ENCODE results near the gene NTRK3. TPM values are rescaled to one million over a fixed set of nuclear protein-coding genes. Genes with fewer than 3 reads are reported as not detected.

The NTRK3 gene
- polyA plus RNA-seq, 1 experiment = 0.21 TPM

DNA sequence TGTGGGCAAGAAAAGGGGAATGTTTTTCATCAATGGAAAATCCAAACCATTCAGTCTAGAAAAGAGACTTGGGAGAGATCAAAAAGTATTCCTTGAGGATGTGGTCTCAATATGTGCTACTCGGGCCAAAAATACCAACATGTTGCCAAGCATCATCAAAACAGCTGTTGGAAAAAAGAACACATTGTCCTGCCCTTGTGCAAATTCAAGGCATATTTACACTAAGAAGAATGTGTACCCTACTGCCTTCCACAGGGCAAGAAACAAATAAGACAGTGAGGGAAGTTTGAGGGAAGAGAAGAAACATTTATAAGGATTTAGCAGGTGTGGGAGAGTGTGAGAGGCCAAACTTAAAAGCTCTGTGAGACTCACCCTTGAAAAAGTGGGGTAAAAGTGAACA lies 252.1 kb downstream of the NTRK3 start:
- POLR2A ChIA-PET = no interaction called here
- no peak overlapping the region for H3K27ac ChIP-seq (ENCODE audit: low read depth, low read length)
- H3K27me3 ChIP-seq (ENCODE audit: control insufficient read depth, insufficient read depth, low read length) = no peaks in the 10 kb centered on the region
- no peaks in the 10 kb centered on the region for H3K9me3 ChIP-seq (ENCODE audit: control insufficient read depth, insufficient read depth, low read length)
- no peak for TF ChIP-seq CTCF (IDR thresholded peaks at IDR 0.05; ENCODE audit: low read depth, low read length)
- no peak for DNase-seq (ENCODE audit: low read depth, low spot score)
- H3K4me3 ChIP-seq (ENCODE audit: low read depth, low read length) = no peak overlapping the region
- CTCF ChIA-PET = no interaction called here

DNA sequence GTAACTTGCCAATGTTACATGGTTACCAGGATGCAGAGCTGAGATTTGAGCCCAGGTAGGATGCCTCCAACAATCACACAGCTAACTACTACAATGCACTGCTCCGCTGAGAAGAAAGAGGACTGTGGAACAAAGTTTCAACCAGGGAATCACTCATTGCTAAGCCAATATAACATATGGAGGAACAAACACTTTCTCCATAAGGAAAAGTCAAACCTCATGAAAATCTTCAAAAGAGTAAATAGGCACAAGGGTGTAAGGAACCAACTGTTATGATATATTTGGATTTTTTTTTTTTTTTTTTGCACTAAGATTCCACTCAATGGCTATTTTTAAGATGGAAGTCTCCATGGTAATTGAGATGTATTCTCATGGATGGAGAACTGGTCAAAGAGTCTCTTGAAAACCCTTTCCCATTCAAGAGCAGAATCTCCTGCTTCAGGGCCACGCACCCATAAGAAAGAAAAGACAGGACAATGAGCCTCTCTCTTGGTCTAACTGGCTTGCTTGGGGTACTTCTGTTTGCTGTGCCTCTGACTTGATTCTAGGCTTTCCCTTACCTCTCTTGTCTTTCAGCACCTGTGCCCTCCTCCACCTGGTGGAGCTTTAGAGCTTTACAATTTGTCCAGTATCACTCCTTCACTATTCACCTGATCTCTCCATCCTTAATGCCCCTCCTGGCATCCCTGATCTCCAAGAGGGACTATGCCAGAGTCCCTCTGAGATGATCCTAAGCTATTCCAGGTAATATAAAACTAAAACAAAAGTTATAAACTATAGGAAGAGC lies 252.8 kb downstream of the NTRK3 start:
- DNase-seq (ENCODE audit: low read depth, low spot score) = no peak
- TF ChIP-seq CTCF (IDR thresholded peaks at IDR 0.05; ENCODE audit: low read depth, low read length) = no peak
- CTCF ChIA-PET = no interaction called here

DNA sequence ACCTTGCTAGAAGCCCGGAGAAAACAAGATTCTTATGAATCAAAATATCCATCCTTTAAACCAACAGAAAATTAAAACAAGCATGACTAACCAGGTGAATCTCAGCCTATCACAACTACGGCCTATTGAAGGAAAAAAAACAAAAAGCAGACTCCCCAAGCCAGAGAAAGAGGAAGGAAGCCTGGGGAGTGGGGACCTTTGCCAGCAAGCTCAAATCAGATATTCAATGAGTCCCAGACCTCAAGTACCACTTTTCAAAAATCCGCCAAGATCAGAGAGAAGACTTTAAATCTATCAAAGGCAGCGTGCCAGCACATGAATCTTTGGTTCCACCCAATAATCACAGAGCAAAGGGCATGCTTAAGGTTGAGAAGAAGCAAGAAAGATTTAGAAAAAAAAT lies 253.8 kb downstream of the NTRK3 start:
- Histone ChIP-seq H3K4me3 (ENCODE audit: low read depth, low read length) (no peak overlapping the region), H3K27ac (ENCODE audit: low read depth, low read length) (no peak overlapping the region), H3K27me3 (ENCODE audit: control insufficient read depth, insufficient read depth, low read length) (no peaks in the 10 kb centered on the region), H3K9me3 (ENCODE audit: control insufficient read depth, insufficient read depth, low read length) (no peaks in the 10 kb centered on the region)
- ChIA-PET POLR2A (no interaction called here), CTCF (interaction anchor here (0.6 kb wide), 1 partner anchor 12 kb away, joined by 6 read pairs; no protein-coding TSS in a partner anchor)
- DNase-seq (ENCODE audit: low read depth, low spot score) = no peak
- TF ChIP-seq CTCF (IDR thresholded peaks at IDR 0.05; ENCODE audit: low read depth, low read length) = no peak

More for the DNA sequence above, 252.8 kb downstream of the NTRK3 start:
- Histone ChIP-seq H3K9me3 (ENCODE audit: control insufficient read depth, insufficient read depth, low read length) (no peaks in the 10 kb centered on the region), H3K27ac (ENCODE audit: low read depth, low read length) (no peak overlapping the region), H3K27me3 (ENCODE audit: control insufficient read depth, insufficient read depth, low read length) (no peaks in the 10 kb centered on the region), H3K4me3 (ENCODE audit: low read depth, low read length) (no peak overlapping the region)
- POLR2A ChIA-PET = no interaction called here

GRCh38 chr15:87998630-87999029 lies 257.9 kb downstream of the NTRK3 start:
- CTCF ChIA-PET = no interaction called here
- TF ChIP-seq CTCF (IDR thresholded peaks at IDR 0.05; ENCODE audit: low read depth, low read length) = no peak
- DNase-seq (ENCODE audit: low read depth, low spot score) = no peak
- Histone ChIP-seq H3K9me3 (ENCODE audit: control insufficient read depth, insufficient read depth, low read length) (no peaks in the 10 kb centered on the region), H3K27ac (ENCODE audit: low read depth, low read length) (no peak overlapping the region), H3K27me3 (ENCODE audit: control insufficient read depth, insufficient read depth, low read length) (no peaks in the 10 kb centered on the region), H3K4me3 (ENCODE audit: low read depth, low read length) (no peak overlapping the region)
- POLR2A ChIA-PET = no interaction called here

DNA sequence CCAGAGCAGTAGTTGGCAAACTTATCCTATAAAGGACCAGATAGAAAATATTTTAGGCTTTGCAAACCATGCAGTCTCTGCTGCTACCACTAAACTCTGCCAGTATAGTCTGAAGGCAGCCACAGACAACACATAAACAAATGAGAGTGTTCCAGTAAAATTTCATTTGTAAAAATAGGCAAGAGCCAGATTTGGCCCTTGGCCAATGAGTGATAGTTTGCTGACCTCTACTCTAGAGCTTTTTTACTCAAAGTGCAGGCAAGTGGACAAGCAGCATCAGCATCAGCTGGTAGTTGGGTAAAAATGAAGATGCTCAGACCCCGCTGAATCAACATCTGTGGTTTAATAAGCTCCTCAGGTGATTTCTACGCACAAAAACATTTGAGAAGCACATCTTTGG lies 269.8 kb downstream of the NTRK3 start:
- ChIA-PET CTCF (no interaction called here), POLR2A (no interaction called here)
- no peak for TF ChIP-seq CTCF (IDR thresholded peaks at IDR 0.05; ENCODE audit: low read depth, low read length)

More for the DNA sequence above, 269.8 kb downstream of the NTRK3 start:
- DNase-seq (ENCODE audit: low read depth, low spot score) = no peak
- Histone ChIP-seq H3K27me3 (ENCODE audit: control insufficient read depth, insufficient read depth, low read length) (peaks cover 4% of the 10 kb centered on the region), H3K9me3 (ENCODE audit: control insufficient read depth, insufficient read depth, low read length) (no peaks in the 10 kb centered on the region), H3K4me3 (ENCODE audit: low read depth, low read length) (no peak overlapping the region), H3K27ac (ENCODE audit: low read depth, low read length) (no peak overlapping the region)

Data from AG04450 (cell line).